BLaER1 (cell line): ENCODE results near the gene FBF1.

Source experiments
- H3K27ac ChIP-seq: shearing (Covaris generic); formaldehyde crosslinking; 2 replicates; pipeline ENCODE4 v1.8.1; 2022
- H3K27me3 ChIP-seq: shearing (Covaris generic); formaldehyde crosslinking; 2 replicates; pipeline ENCODE4 v1.8.1; 2022
- H3K36me3 ChIP-seq: shearing (Covaris generic); formaldehyde crosslinking; 2 replicates; pipeline ENCODE4 v1.8.1; 2022
- H3K4me1 ChIP-seq: shearing (Covaris generic); formaldehyde crosslinking; 2 replicates; pipeline ENCODE4 v1.8.1; 2022
- H3K4me2 ChIP-seq: shearing (Covaris generic); formaldehyde crosslinking; 2 replicates; pipeline ENCODE4 v1.8.1; 2022
- H3K4me3 ChIP-seq: shearing (Covaris generic); formaldehyde crosslinking; 2 replicates; pipeline ENCODE4 v1.8.1; 2022
- H3K9ac ChIP-seq: shearing (Covaris generic); formaldehyde crosslinking; 2 replicates; pipeline ENCODE4 v1.8.1; 2022
- H3K9me3 ChIP-seq: shearing (Covaris generic); formaldehyde crosslinking; 2 replicates; pipeline ENCODE4 v1.8.1; 2022
- H4K20me1 ChIP-seq: shearing (Covaris generic); formaldehyde crosslinking; 2 replicates; pipeline ENCODE4 v1.8.1; 2022
- Cebpa-rat ChIP-seq: shearing (Covaris generic); IDR thresholded peaks from 2 replicates; pipeline ENCODE4 v1.8.1; 2022

Gene FBF1

DNA sequence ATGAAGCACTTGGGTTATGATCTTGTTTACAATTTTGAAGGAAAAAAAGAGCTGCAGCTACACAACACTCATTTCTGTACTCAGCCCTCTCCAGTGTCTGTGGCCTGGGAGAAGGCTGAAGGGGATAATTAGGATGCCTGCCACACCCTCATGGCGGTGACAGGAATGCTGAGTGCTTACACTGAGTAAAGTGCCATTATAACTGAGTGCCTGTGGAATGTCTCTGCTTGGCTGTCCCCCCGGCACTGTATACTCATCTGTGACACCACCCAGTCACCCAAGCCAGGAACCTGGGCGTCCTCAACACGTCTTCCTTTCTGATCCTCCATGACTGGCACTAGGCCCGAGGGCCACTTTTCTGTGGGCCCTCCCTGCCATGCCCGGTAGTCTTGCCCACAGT is 32.6 kb downstream of the FBF1 start:
- H3K4me2 ChIP-seq, result no peak overlapping the region
- TF ChIP-seq Cebpa-rat, result no peak
- no peak overlapping the region for H3K9ac ChIP-seq
- no peaks in the 10 kb centered on the region for H3K9me3 ChIP-seq
- H3K4me3 ChIP-seq, result no peak overlapping the region
- no peaks in the 10 kb centered on the region for H3K27me3 ChIP-seq
- H3K27ac ChIP-seq, result no peak overlapping the region
- H3K36me3 ChIP-seq, result 0 out of 2 replicates have a peak, but pooled peaks cover 6% of the 10 kb centered on the region
- no peaks in the 10 kb centered on the region; the same call in 1 of the 2 replicates for H4K20me1 ChIP-seq
- H3K4me1 ChIP-seq, result peaks cover 66% of the 10 kb centered on the region

DNA sequence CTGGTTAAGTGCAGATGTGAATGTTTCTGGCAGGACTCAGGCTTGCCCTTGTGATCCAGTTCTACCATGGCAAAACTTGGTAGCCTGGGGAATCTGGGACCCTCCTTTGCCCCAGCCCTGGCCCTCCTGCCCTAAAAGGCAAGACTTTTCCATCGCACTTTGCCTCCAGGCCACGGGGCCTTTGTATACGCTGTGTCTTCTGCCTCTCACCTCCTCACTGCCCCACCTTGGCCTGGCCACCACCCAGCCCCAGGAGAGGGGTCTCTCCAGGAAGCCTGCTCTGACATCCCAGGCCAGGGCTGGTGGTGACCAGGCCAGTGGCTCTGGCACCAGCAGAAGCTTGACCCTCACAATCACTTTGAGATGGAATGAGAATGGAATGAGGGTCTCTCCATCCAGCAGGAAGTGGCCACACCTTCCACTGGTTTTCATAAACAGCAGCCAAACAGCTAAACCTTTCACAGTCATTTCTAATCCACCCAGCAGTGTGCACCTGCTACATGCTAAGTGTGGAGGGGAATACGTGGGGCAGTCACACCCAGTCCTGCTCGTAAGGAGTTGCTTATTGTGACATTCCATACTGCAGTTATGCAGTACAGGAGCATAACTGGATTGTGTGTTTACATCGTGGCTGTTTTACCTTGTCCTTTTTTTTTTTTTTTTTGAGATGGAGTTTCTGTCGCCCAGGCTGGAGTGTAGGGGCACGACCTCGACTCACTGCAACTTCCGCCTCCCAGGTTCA is 34.5 kb downstream of the FBF1 start:
- Histone ChIP-seq H3K27me3 (no peaks in the 10 kb centered on the region), H4K20me1 (no peaks in the 10 kb centered on the region; the same call in 1 of the 2 replicates), H3K4me2 (peak overlapping the region; percentile 78), H3K4me3 (no peak overlapping the region), H3K27ac (peak overlapping the region; percentile 88), H3K9me3 (no peaks in the 10 kb centered on the region), H3K9ac (no peak overlapping the region; the same call in 1 of the 2 replicates), H3K4me1 (peaks cover 60% of the 10 kb centered on the region), H3K36me3 (peaks cover 17% of the 10 kb centered on the region)
- TF ChIP-seq Cebpa-rat, result no peak

DNA sequence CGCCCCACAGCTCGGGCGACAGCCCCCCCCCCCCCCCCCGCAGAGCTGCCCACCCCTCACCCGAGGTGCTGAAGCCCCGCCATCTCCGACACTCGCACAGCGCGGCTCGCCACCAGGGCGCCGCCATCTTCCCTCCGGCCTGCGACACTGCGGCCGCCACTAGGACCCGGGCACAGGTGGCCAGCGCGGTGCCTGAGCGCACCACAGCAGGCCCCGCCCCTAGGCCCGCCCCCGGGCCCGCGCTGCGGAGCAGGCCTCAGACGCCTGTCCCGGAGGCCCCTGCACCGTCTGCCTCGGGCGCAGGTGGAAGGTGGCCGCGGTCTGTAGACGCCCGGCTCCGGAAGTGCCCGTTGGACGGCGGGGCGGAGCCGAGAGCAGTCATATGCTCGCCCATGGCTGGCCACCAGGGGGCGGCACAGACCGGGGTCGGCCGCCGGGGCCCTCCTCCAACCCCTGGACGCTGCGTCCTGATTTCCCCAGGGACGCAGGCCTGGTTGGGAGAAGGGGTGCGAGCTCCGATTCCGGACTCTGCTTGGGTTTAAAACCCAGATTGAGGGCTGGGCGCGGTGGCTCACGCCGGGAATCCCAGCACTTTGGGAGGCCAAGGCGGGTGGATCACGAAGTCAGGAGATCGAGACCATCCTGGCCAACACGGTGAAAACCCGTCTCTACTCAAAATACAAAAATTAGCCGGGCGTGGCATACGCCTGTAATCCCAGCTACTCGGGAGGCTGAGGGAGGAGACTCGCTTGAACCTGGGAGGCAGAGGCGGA is 35.9 kb downstream of the FBF1 start, which contains the start of gene MRPL38:
TSS of gene MRPL38 (minus strand) at position 136 of the 773 bp plus-strand sequence. CDS start at position 127, 9 bp downstream.
- Histone ChIP-seq H3K36me3 (peaks cover 31% of the 10 kb centered on the region), H3K27me3 (no peaks in the 10 kb centered on the region), H3K9me3 (no peaks in the 10 kb centered on the region), H3K9ac (peak within 1 kb of the TSS; percentile 92), H3K27ac (peak within 1 kb of the TSS; percentile 88), H3K4me2 (peak within 1 kb of the TSS; percentile 97), H3K4me1 (peaks cover 46% of the 10 kb centered on the region), H4K20me1 (no peaks in the 10 kb centered on the region; the same call in 1 of the 2 replicates), H3K4me3 (peak within 1 kb of the TSS; percentile 88)
- no peak for TF ChIP-seq Cebpa-rat

DNA sequence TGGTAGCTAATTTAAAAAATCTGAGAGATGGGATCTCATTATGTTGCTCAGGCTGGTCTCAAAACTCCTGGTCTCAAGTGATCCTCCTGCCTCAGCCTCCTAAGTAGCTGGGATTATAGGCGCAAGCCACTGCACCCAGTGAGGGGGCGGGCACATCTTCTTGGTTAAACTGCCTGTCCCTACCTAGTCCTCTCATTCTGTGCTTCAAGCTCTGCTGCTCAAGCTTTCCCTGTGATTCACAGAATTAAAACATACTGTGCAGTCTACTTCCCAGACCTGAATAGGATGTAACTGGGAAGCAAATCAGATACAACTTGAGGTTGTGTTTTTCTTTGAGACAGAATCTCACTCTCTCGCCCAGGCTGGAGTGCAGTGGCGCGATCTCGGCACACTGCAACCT is 38.4 kb downstream of the FBF1 start:
- Histone ChIP-seq H3K27ac (no peak overlapping the region), H3K4me1 (peaks cover 41% of the 10 kb centered on the region), H3K4me2 (no peak overlapping the region), H4K20me1 (no peaks in the 10 kb centered on the region; the same call in 1 of the 2 replicates), H3K4me3 (no peak overlapping the region), H3K9ac (no peak overlapping the region), H3K9me3 (no peaks in the 10 kb centered on the region), H3K27me3 (no peaks in the 10 kb centered on the region), H3K36me3 (peaks cover 53% of the 10 kb centered on the region)
- TF ChIP-seq Cebpa-rat, result no peak

DNA sequence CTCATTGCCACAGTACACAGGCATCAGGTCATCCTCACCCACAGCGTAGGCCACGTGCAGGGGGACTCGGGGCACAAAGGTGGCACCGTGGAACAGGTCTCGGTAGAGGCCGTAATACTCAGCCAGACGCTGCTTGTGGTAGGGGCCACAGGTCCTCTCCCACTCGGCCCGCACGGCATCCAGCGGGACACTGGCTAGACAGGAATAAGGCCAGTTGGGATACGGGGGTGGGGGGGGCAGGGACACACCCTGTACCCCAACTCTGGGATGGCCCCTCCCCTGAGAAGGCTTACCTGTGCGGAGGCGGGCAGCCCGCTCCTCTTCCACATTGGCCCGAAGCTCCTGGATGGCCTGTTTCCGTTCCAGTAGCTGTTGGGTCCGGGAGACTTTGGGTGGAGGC is 39.1 kb downstream of the FBF1 start:
- Histone ChIP-seq H4K20me1 (no peaks in the 10 kb centered on the region; the same call in 1 of the 2 replicates), H3K4me3 (no peak overlapping the region), H3K4me2 (no peak overlapping the region), H3K9ac (no peak overlapping the region), H3K27me3 (no peaks in the 10 kb centered on the region), H3K4me1 (peaks cover 46% of the 10 kb centered on the region), H3K36me3 (peaks cover 53% of the 10 kb centered on the region), H3K9me3 (no peaks in the 10 kb centered on the region), H3K27ac (no peak overlapping the region)
- no peak for TF ChIP-seq Cebpa-rat

DNA sequence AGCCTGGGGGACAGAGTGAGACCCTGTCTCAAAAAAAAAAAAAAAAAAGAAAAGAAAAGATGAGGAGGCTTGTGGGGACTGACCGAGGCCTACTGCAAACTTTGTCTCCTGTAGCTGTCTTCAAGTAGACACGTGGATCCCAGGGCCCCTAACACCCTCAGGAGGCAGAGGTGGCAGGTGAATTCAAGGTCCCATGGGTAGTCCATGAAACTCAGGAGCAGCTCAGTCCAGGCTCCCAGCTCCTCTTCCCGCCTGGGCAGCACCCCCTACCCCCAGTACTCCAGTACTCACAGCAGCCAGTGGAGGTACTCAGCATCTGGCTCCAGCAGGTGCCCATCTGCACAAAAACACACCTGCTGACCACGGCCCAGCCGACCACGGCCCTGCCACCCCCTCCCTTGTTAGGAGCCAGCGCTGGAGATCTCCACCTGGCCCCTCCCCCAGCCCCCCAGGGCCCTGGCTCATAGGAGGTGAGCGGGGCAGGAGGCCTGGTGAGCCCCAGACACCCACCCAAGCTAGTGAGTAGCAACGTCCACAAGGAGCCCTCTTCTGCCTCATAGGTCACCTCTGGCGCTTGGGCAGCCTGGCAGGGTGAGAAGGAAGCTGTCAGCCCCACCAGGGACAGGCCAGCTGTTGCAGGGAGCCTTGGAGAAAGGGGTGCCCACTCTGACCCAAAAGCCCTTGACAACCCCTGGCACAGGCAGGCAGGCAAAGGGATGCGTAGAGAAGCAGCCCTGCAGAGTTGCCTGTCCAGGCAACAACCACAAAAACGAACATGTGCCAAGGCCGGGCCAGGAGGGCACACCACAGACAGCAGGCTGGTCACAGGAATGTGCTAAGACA is 39.9 kb downstream of the FBF1 start:
- Histone ChIP-seq H3K27ac (no peak overlapping the region), H3K4me1 (peaks cover 39% of the 10 kb centered on the region), H3K9ac (no peak overlapping the region), H3K9me3 (no peaks in the 10 kb centered on the region), H4K20me1 (no peaks in the 10 kb centered on the region; the same call in 1 of the 2 replicates), H3K36me3 (peaks cover 53% of the 10 kb centered on the region), H3K4me3 (no peak overlapping the region), H3K4me2 (no peak overlapping the region), H3K27me3 (no peaks in the 10 kb centered on the region)
- TF ChIP-seq Cebpa-rat, result no peak

DNA sequence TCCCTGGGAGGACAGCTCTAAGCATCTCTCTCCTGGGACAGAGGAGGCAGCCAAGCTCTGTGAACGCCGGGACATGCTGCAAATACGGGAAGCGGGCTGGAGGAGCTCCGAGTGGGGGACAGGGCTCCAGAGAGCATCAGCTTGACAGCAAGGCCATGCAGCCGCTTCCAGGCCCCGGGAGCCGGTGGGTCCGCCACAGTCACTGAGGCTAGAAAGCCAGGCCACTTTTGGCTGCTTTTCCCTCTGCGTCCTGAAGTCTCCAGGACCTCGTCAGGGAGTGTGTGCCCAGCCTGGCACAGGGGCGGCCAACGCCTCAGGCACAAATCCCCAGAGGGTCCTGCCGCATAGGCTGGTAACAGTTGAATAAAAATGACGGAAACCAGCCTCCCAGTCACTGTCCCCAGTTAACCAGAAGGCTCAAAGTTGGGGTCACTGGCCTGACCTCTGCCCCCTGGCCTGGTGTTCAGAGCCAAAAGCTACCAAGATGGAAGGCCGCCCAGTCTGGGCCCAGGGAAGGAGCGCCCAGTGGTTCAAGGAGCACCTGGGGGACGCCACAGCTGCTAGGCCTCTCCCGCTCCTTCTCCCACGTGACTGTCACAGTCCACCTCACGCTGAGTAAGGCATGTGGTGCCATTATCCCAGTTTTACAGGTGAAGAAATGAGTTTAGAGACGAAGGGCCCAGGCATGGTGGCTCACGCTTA is 40.9 kb downstream of the FBF1 start:
- peaks cover 53% of the 10 kb centered on the region for H3K36me3 ChIP-seq
- no peak overlapping the region for H3K27ac ChIP-seq
- no peak overlapping the region for H3K9ac ChIP-seq
- H3K27me3 ChIP-seq, result no peaks in the 10 kb centered on the region
- no peak overlapping the region for H3K4me2 ChIP-seq
- H3K9me3 ChIP-seq, result no peaks in the 10 kb centered on the region
- TF ChIP-seq Cebpa-rat, result no peak
- no peak overlapping the region for H3K4me3 ChIP-seq
- peaks cover 2% of the 10 kb centered on the region; the same call in 1 of the 2 replicates for H4K20me1 ChIP-seq
- peaks cover 40% of the 10 kb centered on the region for H3K4me1 ChIP-seq

DNA sequence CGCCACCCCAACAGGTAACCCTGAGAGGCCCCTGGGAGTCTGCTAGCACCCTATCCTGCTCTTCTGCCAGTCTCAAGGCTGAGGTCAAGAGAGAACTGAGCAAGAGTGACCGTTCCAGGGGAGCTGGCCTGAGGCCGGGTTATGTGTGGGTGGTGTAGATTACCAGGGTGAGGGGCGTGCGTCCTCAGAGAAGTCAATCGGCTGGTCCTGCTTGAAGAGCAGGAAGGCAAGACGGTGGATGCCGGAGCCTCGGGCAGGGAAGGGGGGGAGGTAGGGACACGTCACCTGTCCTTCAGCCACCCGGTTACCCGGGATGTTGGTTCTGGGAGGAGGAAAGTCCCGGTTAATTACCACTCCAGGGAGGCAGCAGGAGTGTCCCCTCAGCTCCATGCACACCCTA is 41.5 kb downstream of the FBF1 start:
- peaks cover 53% of the 10 kb centered on the region for H3K36me3 ChIP-seq
- H3K9ac ChIP-seq, result no peak overlapping the region
- H3K9me3 ChIP-seq, result no peaks in the 10 kb centered on the region
- TF ChIP-seq Cebpa-rat, result no peak
- H3K4me1 ChIP-seq, result peaks cover 46% of the 10 kb centered on the region
- no peak overlapping the region for H3K27ac ChIP-seq
- H3K4me3 ChIP-seq, result no peak overlapping the region
- peaks cover 8% of the 10 kb centered on the region; the same call in 1 of the 2 replicates for H4K20me1 ChIP-seq
- no peaks in the 10 kb centered on the region for H3K27me3 ChIP-seq
- no peak overlapping the region for H3K4me2 ChIP-seq

DNA sequence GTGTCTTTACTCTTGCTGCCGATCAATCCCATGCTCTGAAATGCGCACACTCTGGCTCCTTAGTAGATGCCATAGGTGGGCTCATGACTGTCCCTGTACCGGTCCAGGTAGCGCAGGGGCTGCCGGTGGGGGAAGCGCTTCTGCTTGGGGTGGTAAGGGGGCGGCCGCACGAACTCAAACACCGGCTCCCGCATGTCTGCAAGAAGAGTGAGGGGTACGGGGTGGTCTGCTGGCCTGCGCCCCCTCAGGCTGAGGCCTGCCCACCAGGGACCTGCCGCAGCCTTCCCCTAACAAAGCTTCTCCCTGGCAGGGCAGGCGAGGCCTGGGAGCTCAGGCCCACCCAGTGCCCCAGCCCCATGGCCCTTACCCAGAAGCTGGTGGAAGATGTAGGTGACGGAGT is 42.1 kb downstream of the FBF1 start:
- TF ChIP-seq Cebpa-rat, result no peak
- H4K20me1 ChIP-seq, result peaks cover 13% of the 10 kb centered on the region
- no peak overlapping the region for H3K27ac ChIP-seq
- no peak overlapping the region for H3K9ac ChIP-seq
- H3K27me3 ChIP-seq, result no peaks in the 10 kb centered on the region
- H3K4me1 ChIP-seq, result peaks cover 47% of the 10 kb centered on the region
- no peaks in the 10 kb centered on the region for H3K9me3 ChIP-seq
- no peak overlapping the region for H3K4me2 ChIP-seq
- no peak overlapping the region for H3K4me3 ChIP-seq
- peaks cover 53% of the 10 kb centered on the region for H3K36me3 ChIP-seq
